OCI-LY1 (cell line): ENCODE measurements around the gene CTSD.
"Not testable (repeated sequence)": the region's sequence is repeated elsewhere in the genome, so short reads cannot be mapped to it uniquely, and the experiment has no call there.

Source experiments
- H2AFZ ChIP-seq: fragments of 200-600 bp; sonication (generic), shearing (Covaris generic); 2 replicates; pipeline ENCODE4 v1.6.0; 2014; ENCODE audit warnings: antibody characterized with exemption, mild to moderate bottlenecking, low read length
- H3F3A ChIP-seq: fragments of 200-600 bp; sonication (generic), shearing (Covaris generic); 2 replicates; pipeline ENCODE4 v1.6.0; 2014; ENCODE audit warnings: mild to moderate bottlenecking, antibody characterized with exemption, low read length, moderate library complexity; ENCODE audit not compliant: insufficient read depth
- H3K27ac ChIP-seq: fragments of 200-600 bp; sonication (generic); 2 replicates; pipeline ENCODE4 v1.5.1; 2014; ENCODE audit warnings: low read length, mixed run types, mild to moderate bottlenecking, low read depth; ENCODE audit not compliant: poor library complexity, severe bottlenecking
- H3K27me3 ChIP-seq: fragments of 200-600 bp; sonication (generic); 2 replicates; pipeline ENCODE4 v1.6.0; 2014; ENCODE audit warnings: antibody characterized with exemption, mild to moderate bottlenecking, low read length, moderate library complexity; ENCODE audit not compliant: insufficient read depth
- H3K36me3 ChIP-seq: fragments of 200-600 bp; sonication (generic); 2 replicates; pipeline ENCODE4 v1.6.1; 2014; ENCODE audit warnings: mild to moderate bottlenecking, antibody characterized with exemption, low read length, moderate library complexity, mixed read lengths; ENCODE audit not compliant: insufficient read depth
- H3K4me1 ChIP-seq: fragments of 200-600 bp; sonication (generic); 2 replicates; pipeline ENCODE4 v1.5.1; 2014; ENCODE audit warnings: mild to moderate bottlenecking, low read length, moderate library complexity; ENCODE audit not compliant: insufficient read depth, severe bottlenecking
- H3K4me2 ChIP-seq: fragments of 200-600 bp; sonication (generic), shearing (Covaris generic); 2 replicates; pipeline ENCODE4 v1.6.1; 2014; ENCODE audit warnings: low read length
- H3K4me3 ChIP-seq: fragments of 200-600 bp; sonication (generic); 2 replicates; pipeline ENCODE4 v1.5.1; 2014; ENCODE audit warnings: low read length, low read depth, mild to moderate bottlenecking, mixed read lengths; ENCODE audit not compliant: poor library complexity, severe bottlenecking
- H3K79me2 ChIP-seq: fragments of 200-600 bp; shearing (Covaris generic); 2 replicates; pipeline ENCODE4 v1.6.1; 2016; ENCODE audit warnings: mixed run types, low read length, mixed read lengths; ENCODE audit not compliant: insufficient read depth
- H3K9ac ChIP-seq: fragments of 200-600 bp; sonication (generic), shearing (Covaris generic); 2 replicates; pipeline ENCODE4 v1.6.1; 2014; ENCODE audit warnings: mild to moderate bottlenecking, low read length, mixed read lengths
- H3K9me2 ChIP-seq: fragments of 200-600 bp; sonication (generic), shearing (Covaris generic); 2 replicates; pipeline ENCODE4 v1.6.1; 2014; ENCODE audit warnings: low read depth, mild to moderate bottlenecking, low read length, mixed read lengths
- H3K9me3 ChIP-seq: fragments of 200-600 bp; shearing (Covaris generic); 2 replicates; pipeline ENCODE4 v1.6.1; 2014; ENCODE audit warnings: low read length, mixed read lengths
- H4K20me1 ChIP-seq: fragments of 200-600 bp; sonication (generic), shearing (Covaris generic); 2 replicates; pipeline ENCODE4 v1.6.0; 2016; ENCODE audit warnings: mild to moderate bottlenecking, low read length; ENCODE audit not compliant: insufficient read depth
- EZH2 ChIP-seq: fragments of 200-600 bp; sonication (generic), shearing (Covaris generic); IDR thresholded peaks from 2 replicates; pipeline ENCODE4 v1.8.0; 2017; ENCODE audit warnings: borderline replicate concordance, mixed run types, mild to moderate bottlenecking, antibody characterized with exemption, low read length, moderate library complexity, mixed read lengths
- TF ChIP-seq, protein P1 (sequence below): fragments of 200-600 bp; sonication (generic), shearing (Covaris generic); IDR thresholded peaks from 2 replicates; pipeline ENCODE4 v1.5.1; 2017; ENCODE audit warnings: mild to moderate bottlenecking, antibody characterized with exemption, low read length, moderate library complexity, mixed read lengths

Gene CTSD

DNA sequence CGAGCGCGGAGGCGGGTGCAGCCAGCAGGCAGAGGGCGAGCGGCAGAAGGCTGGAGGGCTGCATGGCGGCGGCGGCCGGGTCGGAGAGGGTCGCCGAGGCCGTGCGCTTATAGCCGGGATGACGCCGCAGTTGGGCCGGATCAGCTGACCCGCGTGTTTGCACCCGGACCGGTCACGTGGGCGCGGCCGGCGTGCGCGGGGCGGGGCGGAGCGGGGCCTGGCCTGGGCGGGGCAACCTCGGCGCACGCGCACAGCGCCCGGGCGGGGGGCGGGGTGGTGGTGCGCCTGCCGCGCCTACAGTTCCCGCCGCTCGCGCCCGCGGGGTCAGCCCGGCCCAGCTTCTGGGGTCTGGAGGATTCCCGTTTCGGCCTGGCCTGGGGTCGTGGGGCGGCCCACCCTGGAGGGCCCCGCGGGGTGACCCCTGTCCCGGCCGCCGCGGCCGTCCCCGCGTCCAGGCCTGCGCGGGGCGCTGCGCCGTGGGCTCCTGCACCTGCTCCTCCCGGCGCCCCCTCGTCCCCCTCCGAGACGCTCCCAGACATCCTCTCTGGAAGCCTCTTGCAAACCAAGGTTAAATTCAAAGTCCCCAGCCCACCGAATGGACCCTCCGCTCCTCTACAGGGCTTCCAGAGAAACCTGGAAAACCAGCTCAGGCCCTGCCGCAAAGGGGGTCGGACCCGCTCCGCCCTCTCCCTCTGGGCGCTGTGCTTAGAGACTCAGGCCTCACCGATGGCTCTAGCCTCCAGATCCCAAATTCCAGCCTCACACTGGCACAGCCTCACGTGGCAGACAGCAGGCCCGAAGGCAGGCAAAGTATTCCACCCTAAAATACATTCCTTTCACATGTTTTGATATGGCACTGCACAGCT lies at the start of gene CTSD:
Gene CTSD, minus strand, starts transcription at position 132 of the 866 bp plus-strand sequence. Its CDS starts 68 bp downstream, at position 64.
- H3K9me2 ChIP-seq = no peaks in the 10 kb centered on the region
- H2AFZ ChIP-seq = peak within 1 kb of the TSS; percentile 2; the same call in 1 of the 2 replicates
- H3K4me1 ChIP-seq = peaks cover 17% of the 10 kb centered on the region
- peak within 1 kb of the TSS; percentile 87 for H3K9ac ChIP-seq
- H3K9me3 ChIP-seq = no peaks in the 10 kb centered on the region
- peak within 1 kb of the TSS; percentile 95 for H3K4me3 ChIP-seq
- H4K20me1 ChIP-seq = no peaks in the 10 kb centered on the region
- no peak for TF ChIP-seq EZH2
- TF ChIP-seq, protein P1, sequence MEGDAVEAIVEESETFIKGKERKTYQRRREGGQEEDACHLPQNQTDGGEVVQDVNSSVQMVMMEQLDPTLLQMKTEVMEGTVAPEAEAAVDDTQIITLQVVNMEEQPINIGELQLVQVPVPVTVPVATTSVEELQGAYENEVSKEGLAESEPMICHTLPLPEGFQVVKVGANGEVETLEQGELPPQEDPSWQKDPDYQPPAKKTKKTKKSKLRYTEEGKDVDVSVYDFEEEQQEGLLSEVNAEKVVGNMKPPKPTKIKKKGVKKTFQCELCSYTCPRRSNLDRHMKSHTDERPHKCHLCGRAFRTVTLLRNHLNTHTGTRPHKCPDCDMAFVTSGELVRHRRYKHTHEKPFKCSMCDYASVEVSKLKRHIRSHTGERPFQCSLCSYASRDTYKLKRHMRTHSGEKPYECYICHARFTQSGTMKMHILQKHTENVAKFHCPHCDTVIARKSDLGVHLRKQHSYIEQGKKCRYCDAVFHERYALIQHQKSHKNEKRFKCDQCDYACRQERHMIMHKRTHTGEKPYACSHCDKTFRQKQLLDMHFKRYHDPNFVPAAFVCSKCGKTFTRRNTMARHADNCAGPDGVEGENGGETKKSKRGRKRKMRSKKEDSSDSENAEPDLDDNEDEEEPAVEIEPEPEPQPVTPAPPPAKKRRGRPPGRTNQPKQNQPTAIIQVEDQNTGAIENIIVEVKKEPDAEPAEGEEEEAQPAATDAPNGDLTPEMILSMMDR = peak; percentile 21
- no peaks in the 10 kb centered on the region for H3K79me2 ChIP-seq
- H3K36me3 ChIP-seq = no peaks in the 10 kb centered on the region
- no peaks in the 10 kb centered on the region for H3K27me3 ChIP-seq
- peak within 1 kb of the TSS; percentile 88 for H3K4me2 ChIP-seq
- H3F3A ChIP-seq = no peaks in the 10 kb centered on the region
- no peak within 1 kb of the TSS for H3K27ac ChIP-seq

DNA sequence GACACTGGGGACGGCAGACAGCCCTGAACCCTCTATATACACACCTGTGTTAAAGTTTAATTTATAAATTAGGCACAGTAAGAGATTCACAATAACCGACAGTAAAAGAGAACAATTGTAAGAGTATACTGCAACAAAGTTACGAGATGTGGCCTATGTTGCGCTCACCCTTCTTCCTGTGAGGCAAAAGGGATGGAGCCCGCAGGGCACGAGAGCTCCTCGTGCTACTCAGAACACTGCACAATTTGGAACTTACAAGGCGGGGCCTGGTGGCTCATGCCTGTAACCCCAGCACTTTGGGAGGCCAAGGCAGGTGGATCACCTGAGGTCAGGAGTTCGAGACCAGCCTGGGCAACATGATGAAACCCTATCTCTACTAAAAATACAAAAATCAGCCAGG lies 49.6 kb upstream of the CTSD start:
- H3K4me3 ChIP-seq, H3K79me2 ChIP-seq, H3K36me3 ChIP-seq, H3K9me2 ChIP-seq, H3K4me1 ChIP-seq, H2AFZ ChIP-seq, H3K9ac ChIP-seq, H3K9me3 ChIP-seq, H3K27me3 ChIP-seq, H3K4me2 ChIP-seq, H3F3A ChIP-seq, H4K20me1 ChIP-seq, H3K27ac ChIP-seq: not testable (repeated sequence)

DNA sequence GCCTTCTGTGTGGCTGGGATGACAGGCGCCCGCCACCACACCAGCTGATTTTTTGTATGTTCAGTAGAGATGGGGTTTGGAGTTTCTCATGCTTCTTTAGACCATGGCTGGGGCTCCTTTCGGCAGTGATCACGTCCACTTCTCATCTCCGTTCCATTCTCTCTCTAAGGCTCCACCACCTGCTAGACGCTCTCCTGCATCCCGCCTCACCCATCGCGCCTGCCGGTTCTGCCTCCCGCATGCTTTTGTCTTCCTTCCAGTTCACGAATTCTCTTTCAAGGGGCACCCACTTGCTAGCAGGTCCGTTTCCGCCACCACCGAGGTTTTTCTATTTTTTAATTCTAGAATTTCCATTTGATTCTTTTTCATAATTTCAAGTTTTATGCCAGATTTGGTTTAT lies 49.1 kb upstream of the CTSD start:
- Histone ChIP-seq H3K79me2 (no peaks in the 10 kb centered on the region), H3K9me2 (no peaks in the 10 kb centered on the region), H3K27me3 (peaks cover 6% of the 10 kb centered on the region; the same call in 1 of the 2 replicates), H3K9ac (no peak overlapping the region), H3K4me3 (no peak overlapping the region), H3K27ac (no peak overlapping the region), H2AFZ (no peak overlapping the region), H3K4me1 (no peaks in the 10 kb centered on the region), H3K4me2 (no peak overlapping the region), H4K20me1 (no peaks in the 10 kb centered on the region), H3F3A (no peaks in the 10 kb centered on the region), H3K36me3 (no peaks in the 10 kb centered on the region), H3K9me3 (0 out of 2 replicates have a peak, but pooled peaks cover 3% of the 10 kb centered on the region)
- no peak for TF ChIP-seq EZH2
- TF ChIP-seq, protein P1 = no peak
